Measurements from ENCODE around the gene FOS.

Gene FOS

GRCh38 chr14:75252254-75252837 is 26.3 kb upstream of the FOS start:
- FAIRE-seq, result no peak

GRCh38 chr14:75254381-75254822 is 24.2 kb upstream of the FOS start:
- no peak for FAIRE-seq

- no peak for FAIRE-seq
Measured at GRCh38 chr14:75254901-75255584, 23.6 kb upstream of the FOS start.

- no peak for FAIRE-seq
Measured at GRCh38 chr14:75258079-75258802, 20.4 kb upstream of the FOS start.

DNA sequence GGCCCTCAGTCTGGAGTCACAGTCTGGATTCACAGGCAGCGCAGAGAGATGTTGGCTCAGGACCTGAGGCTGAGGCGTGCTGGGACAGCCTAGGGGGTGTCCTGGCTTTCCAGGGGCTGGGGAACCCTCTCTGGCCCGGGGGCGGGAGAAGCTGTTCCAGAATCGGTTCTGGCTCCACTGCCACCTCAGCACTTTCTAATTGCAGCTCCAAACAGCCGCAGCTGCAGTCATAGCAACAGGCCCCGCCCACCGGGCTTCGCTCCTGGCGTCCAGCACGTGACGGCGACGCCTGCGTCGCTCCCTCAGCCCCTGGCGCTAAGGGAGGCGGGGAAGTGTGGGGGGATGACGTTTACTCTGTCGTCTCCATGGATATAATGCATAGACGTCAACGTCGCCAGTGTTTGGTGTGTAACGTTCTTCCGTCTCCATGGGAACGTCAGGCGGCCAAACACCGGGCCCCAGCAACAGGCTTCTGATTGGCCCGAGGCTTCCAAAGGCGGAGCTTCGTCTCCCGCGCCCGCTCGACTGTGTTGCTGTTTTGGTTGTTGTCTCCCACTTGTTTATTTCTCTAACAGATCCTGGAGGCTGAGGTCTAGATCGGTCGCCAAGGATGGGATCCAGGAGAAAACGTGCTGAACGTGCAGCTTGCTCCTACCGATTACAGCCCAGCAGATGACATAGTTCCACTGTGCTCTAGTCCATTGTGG is 19.7 kb upstream of the FOS start:
- FAIRE-seq, result peak; percentile 97

DNA sequence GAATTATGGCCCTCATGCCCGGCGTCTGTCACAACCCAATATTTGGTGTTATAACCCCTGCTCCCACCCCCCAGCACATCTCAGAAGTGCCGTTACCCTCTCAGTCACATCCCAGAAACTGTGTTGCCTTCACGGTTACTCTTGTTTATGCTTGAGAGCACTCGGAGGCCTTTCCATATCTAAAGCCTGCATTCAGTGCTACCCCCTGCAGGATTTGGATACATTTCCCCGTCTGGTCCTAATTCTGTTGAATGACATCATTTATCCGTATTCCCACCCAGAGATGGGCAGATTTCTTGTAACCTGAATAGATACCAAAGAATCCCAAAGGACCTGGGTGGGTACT is 19.1 kb upstream of the FOS start:
- FAIRE-seq, result no peak

GRCh38 chr14:75260025-75260763 is 18.4 kb upstream of the FOS start:
- FAIRE-seq, result peak; percentile 64

GRCh38 chr14:75261820-75262219 is 16.8 kb upstream of the FOS start:
- no peak for FAIRE-seq

- FAIRE-seq, result no peak
Measured at GRCh38 chr14:75262641-75263040, 16.0 kb upstream of the FOS start.

DNA sequence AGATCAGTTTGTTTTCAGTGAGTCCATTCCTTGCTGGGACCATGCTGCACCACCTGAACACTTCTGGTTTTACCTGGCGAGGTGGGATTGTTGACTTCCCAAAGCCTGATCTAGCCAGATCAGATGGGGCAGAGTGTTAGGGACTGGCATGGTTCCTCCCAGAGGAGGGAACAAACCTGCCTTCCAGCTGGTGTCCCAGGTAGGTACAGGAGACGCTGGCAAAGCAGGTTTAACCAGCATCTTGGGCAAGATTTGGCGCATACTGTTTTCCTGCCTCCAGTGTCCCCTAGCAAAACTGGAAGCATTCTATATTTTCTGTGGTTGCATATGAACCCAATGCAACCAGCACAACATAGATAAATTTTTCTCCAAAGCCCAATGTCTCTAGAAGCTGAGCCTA is 14.6 kb upstream of the FOS start:
- FAIRE-seq, result no peak

DNA sequence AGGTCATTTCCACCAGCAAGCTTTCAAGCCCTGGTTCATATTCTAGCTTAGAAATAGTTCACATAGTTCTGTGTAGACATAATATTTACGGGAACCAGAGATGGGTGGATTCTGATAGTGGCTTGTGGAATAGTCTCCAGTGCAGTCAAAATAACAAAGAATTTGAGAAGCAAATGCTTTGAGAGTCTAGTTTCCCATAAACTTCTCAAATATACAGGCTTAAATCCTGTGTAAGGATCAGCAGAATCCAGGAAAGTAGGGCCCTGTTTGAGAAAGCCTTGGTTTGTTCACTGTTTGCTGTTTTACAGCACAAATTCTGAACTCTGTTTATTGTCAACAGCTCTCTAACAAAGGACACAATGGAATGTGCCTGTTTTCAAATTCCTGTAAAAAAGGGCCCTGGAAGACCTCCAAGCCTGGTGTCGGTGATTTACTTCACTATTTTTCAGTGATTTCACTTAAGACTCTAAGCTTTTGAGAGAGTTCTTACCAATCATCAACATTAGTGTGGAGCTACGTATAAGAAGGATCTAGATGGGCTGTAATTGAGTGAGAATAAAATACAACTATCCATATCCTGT is 11.4 kb upstream of the FOS start:
- FAIRE-seq, result peak; percentile 79

- FAIRE-seq, result no peak
Measured at GRCh38 chr14:75268633-75269550, 9.7 kb upstream of the FOS start.

- FAIRE-seq, result no peak
Measured at GRCh38 chr14:75271514-75271913, 7.1 kb upstream of the FOS start.

DNA sequence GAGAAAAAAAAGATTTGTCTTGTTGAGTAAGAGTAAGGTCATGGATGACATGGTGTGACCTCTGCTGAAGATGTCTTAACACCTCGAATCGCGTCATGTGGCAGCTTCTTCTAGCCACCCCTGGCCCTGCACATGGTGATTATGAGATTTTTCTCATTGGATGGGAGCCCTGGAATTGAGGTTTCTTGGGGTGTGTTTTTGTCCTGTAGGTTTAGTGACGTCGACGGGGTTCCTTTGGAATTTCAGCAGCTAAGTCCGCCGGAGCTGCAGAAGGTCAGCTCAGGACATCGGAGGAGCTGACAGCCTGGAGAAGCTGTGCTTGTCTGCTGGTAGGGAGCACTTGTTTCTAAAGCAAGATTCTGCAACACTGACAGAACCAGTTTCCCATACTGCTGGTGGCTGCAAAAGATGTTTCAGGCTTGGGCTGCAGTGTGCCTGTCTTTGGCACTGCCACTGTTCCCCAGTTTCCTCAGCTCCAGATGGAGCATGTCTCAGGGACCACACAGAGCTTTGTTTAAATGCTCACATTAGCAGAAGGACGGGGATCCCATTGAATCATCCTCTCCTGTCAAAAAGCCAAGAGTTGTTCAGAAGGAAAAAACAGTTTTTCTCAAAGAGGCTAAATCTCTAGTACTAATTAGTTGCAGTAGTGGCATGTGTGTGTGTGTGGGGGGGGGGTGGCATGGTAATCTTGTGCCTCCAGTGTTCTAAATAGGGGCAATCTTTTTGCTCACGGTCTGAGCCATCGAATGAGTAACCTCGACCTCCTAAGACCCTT is 5.2 kb upstream of the FOS start:
- no peak for FAIRE-seq

- no peak for FAIRE-seq
Measured at GRCh38 chr14:75274050-75274898, 4.4 kb upstream of the FOS start.

DNA sequence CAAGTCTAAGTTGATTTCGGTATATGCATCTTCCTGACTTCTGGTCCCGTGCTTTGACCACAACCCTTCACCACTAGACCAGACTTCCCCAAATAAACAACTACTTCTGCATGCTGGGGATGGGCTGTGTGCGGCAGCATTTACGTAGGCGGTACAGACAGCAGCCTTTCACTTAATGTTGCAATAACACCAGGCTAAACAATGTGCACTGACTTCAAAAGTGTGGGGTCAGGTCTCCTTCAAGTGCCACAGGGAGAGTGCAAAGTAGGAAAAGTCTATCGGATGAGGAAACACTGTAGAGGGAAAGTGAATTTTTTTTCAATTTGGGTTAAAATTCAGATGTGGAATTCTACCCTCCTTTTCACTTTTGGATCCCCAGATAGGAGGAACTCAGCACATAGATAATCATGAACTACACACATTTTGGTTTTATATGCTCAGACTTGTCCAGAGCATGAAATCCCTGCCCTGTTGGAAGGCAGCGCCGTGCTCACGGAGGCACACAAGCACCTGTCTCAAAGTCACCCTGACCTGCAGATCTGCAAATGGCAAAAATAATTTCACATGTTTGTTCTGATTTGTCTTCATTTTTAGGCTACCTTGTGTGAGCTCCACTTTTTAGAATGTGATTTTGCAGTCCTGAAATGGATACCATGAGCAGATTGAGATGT is 3.6 kb upstream of the FOS start:
- FAIRE-seq, result no peak

DNA sequence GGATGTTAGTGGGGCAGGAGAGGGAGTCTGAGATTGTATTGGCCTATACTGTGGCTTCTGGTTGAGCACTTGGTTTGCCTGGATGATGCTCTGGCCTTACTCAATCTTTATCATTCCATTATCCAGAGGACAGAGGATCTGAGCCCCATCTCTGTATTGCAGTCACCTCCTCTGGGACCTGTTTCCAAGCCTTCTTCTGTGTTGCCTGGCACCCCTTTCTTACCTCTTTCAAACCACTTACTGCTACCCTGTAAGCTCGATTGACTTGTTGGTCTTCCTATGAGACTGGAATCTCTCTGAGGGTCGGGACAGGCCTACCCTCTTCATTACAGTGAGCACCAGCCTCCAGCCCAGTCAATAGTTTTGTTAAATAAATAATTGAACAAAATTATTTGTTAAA is 3.0 kb upstream of the FOS start:
- no peak for FAIRE-seq

GRCh38 chr14:75277008-75277814 is 1.4 kb upstream of the FOS start:
- no peak for FAIRE-seq
